Stimulated activated naive CD8-positive, alpha-beta T cell treated with anti-CD3 and anti-CD28 coated beads, Interleukin-15, Interleukin-2, amounts not matched to agents 100 ng/mL and 50 ng/mL, for 24 hours (primary cell): ENCODE measurements around the gene SEC24A.
A peak's percentile ranks its signal among the peaks of the same experiment; 100 is the strongest.
"Not testable (repeated sequence)": the region's sequence is repeated elsewhere in the genome, so short reads cannot be mapped to it uniquely, and the experiment has no call there.

Experiments
- H3K27ac Mint-ChIP-seq: one replicate; pipeline ENCODE4 v1.8.0; 2021; ENCODE audit warnings: mild to moderate bottlenecking, mixed read lengths
- H3K27me3 Mint-ChIP-seq: one replicate; pipeline ENCODE4 v1.8.0; 2021; ENCODE audit warnings: mixed read lengths
- H3K36me3 Mint-ChIP-seq: one replicate; pipeline ENCODE4 v1.8.0; 2021; ENCODE audit warnings: low read depth, mixed read lengths
- H3K4me1 Mint-ChIP-seq: one replicate; pipeline ENCODE4 v1.8.0; 2021; ENCODE audit warnings: low read depth, mixed read lengths
- H3K4me3 Mint-ChIP-seq: one replicate; pipeline ENCODE4 v1.8.0; 2021; ENCODE audit warnings: mild to moderate bottlenecking, mixed read lengths
- H3K9me3 Mint-ChIP-seq: one replicate; pipeline ENCODE4 v1.8.0; 2021; ENCODE audit warnings: mixed read lengths

Gene SEC24A

GRCh38 chr5:134635366-134635765 is 13.2 kb upstream of the SEC24A start:
- H3K4me3 Mint-ChIP-seq, H3K9me3 Mint-ChIP-seq, H3K36me3 Mint-ChIP-seq, H3K27ac Mint-ChIP-seq, H3K27me3 Mint-ChIP-seq: not testable (repeated sequence)
- peaks cover 15% of the 10 kb centered on the region for H3K4me1 Mint-ChIP-seq

- H3K27me3 Mint-ChIP-seq, result no peaks in the 10 kb centered on the region
- H3K36me3 Mint-ChIP-seq, result no peaks in the 10 kb centered on the region
- H3K27ac Mint-ChIP-seq, result no peak overlapping the region
- H3K4me1 Mint-ChIP-seq, result peaks cover 6% of the 10 kb centered on the region
- no peaks in the 10 kb centered on the region for H3K9me3 Mint-ChIP-seq
- no peak overlapping the region for H3K4me3 Mint-ChIP-seq
Measured at GRCh38 chr5:134637116-134637721, 11.4 kb upstream of the SEC24A start.

GRCh38 chr5:134638760-134639201 is 9.8 kb upstream of the SEC24A start:
- no peak overlapping the region for H3K27ac Mint-ChIP-seq
- no peaks in the 10 kb centered on the region for H3K27me3 Mint-ChIP-seq
- H3K36me3 Mint-ChIP-seq, result no peaks in the 10 kb centered on the region
- H3K4me1 Mint-ChIP-seq, result peaks cover 6% of the 10 kb centered on the region
- no peaks in the 10 kb centered on the region for H3K9me3 Mint-ChIP-seq
- no peak overlapping the region for H3K4me3 Mint-ChIP-seq

DNA sequence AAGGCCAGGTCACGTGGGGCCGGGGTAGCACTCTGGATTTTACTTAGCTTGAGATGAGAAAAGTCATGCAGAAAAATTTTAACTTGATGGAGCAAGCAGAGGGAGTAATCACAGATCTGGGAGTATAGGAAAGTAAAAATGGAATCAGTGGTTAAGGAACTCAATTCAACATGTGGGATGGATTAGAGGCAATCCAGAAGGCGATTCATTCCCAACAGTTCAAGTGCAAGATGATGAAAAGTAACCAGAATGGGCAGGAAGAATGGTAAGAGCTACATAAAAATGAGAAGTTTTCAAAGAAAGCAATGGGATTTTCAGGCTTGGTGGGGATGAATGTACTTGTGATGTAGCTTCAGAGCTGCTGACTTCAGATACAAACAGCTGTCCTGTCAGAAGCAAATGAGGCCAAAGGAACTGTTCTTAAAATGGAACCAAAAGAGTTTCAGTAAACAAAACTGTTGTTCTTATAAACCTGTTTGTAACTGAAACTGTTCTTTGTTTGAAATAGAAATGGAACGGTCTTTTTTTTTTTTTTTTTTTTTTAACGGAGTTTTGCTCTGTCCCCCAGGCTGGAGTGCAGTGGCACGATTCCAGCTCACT is 5.6 kb upstream of the SEC24A start:
- Mint-ChIP-seq H3K27me3 (no peaks in the 10 kb centered on the region), H3K9me3 (no peaks in the 10 kb centered on the region), H3K4me3 (no peak overlapping the region), H3K27ac (no peak overlapping the region), H3K36me3 (no peaks in the 10 kb centered on the region), H3K4me1 (peaks cover 12% of the 10 kb centered on the region)

DNA sequence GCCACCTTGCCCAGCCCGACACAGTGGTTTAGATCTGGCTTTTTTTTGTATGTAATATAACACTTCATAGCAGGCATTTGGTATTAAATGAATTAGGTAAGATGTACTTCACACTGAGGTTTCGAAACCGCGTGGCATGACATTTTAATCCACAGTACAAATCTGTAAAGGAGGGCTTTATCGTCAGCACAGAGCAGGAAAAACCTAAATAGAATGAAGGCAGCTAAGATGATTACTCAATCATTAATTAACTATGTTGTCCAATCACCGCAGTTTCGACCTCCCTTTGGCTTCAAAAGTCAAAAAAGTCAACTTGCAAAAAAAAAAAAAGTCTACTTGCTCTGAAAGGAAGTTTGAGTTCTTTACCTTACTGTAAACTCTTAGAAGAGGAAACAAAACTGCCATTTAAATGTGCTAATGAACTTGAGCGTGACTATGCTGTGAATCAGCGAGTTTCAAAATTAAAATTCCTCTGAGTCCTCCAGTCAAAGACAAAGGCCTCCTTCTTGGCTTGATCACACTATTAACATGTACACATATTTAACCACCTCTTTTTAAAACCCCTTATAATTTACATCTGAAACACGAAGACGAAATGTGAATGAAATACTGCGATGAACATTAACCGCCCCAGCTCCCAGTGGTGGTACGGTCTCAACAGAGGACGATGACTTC is 698 bp upstream of the SEC24A start:
- Mint-ChIP-seq H3K9me3 (no peaks in the 10 kb centered on the region), H3K4me3 (peak overlapping the region; percentile 89), H3K4me1 (peaks cover 40% of the 10 kb centered on the region), H3K27ac (peak overlapping the region; percentile 98), H3K27me3 (no peaks in the 10 kb centered on the region), H3K36me3 (peaks cover 3% of the 10 kb centered on the region)

GRCh38 chr5:134649163-134649835 is 714 bp downstream of the SEC24A start:
- Mint-ChIP-seq H3K4me1 (peaks cover 40% of the 10 kb centered on the region), H3K27me3 (no peaks in the 10 kb centered on the region), H3K4me3 (peak overlapping the region; percentile 89), H3K36me3 (peaks cover 3% of the 10 kb centered on the region), H3K27ac (peak overlapping the region; percentile 98), H3K9me3 (no peaks in the 10 kb centered on the region)

- peaks cover 37% of the 10 kb centered on the region for H3K4me1 Mint-ChIP-seq
- H3K36me3 Mint-ChIP-seq, H3K27me3 Mint-ChIP-seq, H3K9me3 Mint-ChIP-seq: not testable (repeated sequence)
- peak overlapping the region; percentile 58 for H3K27ac Mint-ChIP-seq
- peak overlapping the region; percentile 89 for H3K4me3 Mint-ChIP-seq
Measured at GRCh38 chr5:134650660-134651059, 2.1 kb downstream of the SEC24A start.

DNA sequence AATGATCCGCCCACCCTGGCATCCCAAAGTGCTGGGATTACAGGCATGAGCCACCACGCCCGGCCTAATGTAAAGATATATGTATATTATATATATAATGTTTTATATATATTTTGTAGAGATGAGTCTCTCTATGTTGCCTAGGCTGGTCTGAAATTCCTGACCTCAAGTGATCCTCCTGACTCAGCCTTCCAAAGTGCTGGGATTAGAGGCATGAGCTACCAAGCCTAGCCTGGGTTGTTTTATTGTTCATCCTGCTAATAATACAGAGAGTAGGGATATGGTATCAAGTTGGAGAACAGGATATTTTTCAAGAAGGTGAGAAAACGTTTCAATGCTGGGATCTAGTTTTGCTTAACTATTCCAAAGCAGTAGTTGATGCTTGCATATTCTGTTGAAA is 2.9 kb downstream of the SEC24A start:
- peaks cover 9% of the 10 kb centered on the region for H3K36me3 Mint-ChIP-seq
- no peaks in the 10 kb centered on the region for H3K27me3 Mint-ChIP-seq
- no peak overlapping the region for H3K4me3 Mint-ChIP-seq
- peak overlapping the region; percentile 63 for H3K27ac Mint-ChIP-seq
- H3K4me1 Mint-ChIP-seq, result peaks cover 34% of the 10 kb centered on the region
- H3K9me3 Mint-ChIP-seq, result no peaks in the 10 kb centered on the region

GRCh38 chr5:134656690-134657089 is 8.1 kb downstream of the SEC24A start:
- Mint-ChIP-seq H3K4me1 (peaks cover 14% of the 10 kb centered on the region), H3K27ac (no peak overlapping the region), H3K9me3 (no peaks in the 10 kb centered on the region)

GRCh38 chr5:134659456-134659855 is 10.9 kb downstream of the SEC24A start:
- peaks cover 29% of the 10 kb centered on the region for H3K36me3 Mint-ChIP-seq
- H3K9me3 Mint-ChIP-seq, result no peaks in the 10 kb centered on the region
- peaks cover 13% of the 10 kb centered on the region for H3K4me1 Mint-ChIP-seq
- no peak overlapping the region for H3K27ac Mint-ChIP-seq
- H3K4me3 Mint-ChIP-seq, result no peak overlapping the region
- H3K27me3 Mint-ChIP-seq, result no peaks in the 10 kb centered on the region

More at GRCh38 chr5:134656690-134657089, 8.1 kb downstream of the SEC24A start:
- Mint-ChIP-seq H3K27me3 (no peaks in the 10 kb centered on the region), H3K4me3 (no peak overlapping the region), H3K36me3 (peaks cover 19% of the 10 kb centered on the region)

DNA sequence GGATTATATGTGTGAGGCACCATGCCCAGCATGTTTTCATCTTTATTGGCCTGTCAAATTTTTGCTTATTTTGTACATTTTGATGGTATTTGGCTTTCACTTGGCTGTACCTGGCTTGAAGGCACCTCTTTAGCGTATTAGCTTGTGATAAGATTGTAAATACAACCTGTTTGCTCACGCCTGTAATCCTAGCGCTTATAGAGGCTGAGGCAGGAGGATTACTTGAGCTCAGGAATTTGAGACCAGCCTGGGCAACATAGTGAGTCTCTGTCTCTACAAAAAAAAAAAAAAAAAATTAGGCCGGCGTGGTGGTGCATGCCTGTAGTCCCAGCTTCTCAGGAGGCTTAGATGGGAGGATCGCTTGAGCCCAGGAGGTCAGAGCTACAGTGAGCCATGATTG is 11.3 kb downstream of the SEC24A start:
- peaks cover 13% of the 10 kb centered on the region for H3K4me1 Mint-ChIP-seq
- H3K9me3 Mint-ChIP-seq, result no peaks in the 10 kb centered on the region
- no peak overlapping the region for H3K27ac Mint-ChIP-seq
- peaks cover 29% of the 10 kb centered on the region for H3K36me3 Mint-ChIP-seq
- H3K27me3 Mint-ChIP-seq, result no peaks in the 10 kb centered on the region
- no peak overlapping the region for H3K4me3 Mint-ChIP-seq

DNA sequence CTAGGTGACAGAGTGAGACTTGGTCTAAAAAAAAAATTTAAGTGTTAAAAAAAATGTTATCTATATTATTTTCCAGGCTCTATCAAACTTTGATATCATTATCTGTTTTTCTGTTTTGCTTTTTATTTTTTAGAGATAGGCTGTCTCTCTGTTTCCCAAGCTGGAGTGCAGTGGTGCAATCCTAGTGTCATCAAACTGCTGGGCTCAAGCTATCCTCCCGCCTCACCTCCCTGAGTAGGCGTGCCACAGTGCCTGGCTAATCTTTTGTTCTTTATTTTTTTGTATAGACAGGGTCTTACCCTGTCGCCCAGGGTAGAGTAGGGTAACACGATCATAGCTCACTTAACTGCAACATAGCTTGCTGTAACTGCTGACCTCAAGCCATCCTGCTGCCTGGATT is 14.4 kb downstream of the SEC24A start:
- H3K4me1 Mint-ChIP-seq, result peaks cover 13% of the 10 kb centered on the region
- peaks cover 26% of the 10 kb centered on the region for H3K36me3 Mint-ChIP-seq
- H3K9me3 Mint-ChIP-seq, result no peaks in the 10 kb centered on the region
- no peak overlapping the region for H3K27ac Mint-ChIP-seq
- H3K4me3 Mint-ChIP-seq, result no peak overlapping the region
- no peaks in the 10 kb centered on the region for H3K27me3 Mint-ChIP-seq

DNA sequence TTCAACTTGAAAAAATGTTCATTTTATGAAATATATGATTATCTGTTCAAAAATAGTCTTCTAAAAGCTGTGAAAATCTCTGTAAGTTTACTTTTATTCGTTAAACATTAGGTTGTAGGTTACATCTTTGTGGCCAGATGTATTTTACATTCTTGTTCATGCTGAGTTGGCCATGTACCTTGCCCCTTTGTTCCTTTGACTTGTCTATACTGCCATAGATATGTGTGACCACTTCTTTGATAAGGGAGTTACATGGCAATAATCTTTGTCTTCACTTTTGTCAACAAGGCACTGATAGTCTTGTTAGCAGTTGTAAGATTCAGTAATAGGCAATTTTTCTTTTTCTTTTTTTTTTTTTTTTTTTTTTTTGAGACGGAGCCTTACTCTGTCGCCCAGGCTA is 15.9 kb downstream of the SEC24A start:
- Mint-ChIP-seq H3K9me3 (no peaks in the 10 kb centered on the region), H3K36me3 (peaks cover 26% of the 10 kb centered on the region), H3K27me3 (no peaks in the 10 kb centered on the region), H3K4me3 (no peak overlapping the region), H3K4me1 (no peaks in the 10 kb centered on the region), H3K27ac (no peak overlapping the region)

GRCh38 chr5:134673546-134673945 is 25.0 kb downstream of the SEC24A start:
- H3K4me3 Mint-ChIP-seq, H3K9me3 Mint-ChIP-seq, H3K4me1 Mint-ChIP-seq, H3K27ac Mint-ChIP-seq, H3K27me3 Mint-ChIP-seq: not testable (repeated sequence)
- H3K36me3 Mint-ChIP-seq, result peaks cover 23% of the 10 kb centered on the region

DNA sequence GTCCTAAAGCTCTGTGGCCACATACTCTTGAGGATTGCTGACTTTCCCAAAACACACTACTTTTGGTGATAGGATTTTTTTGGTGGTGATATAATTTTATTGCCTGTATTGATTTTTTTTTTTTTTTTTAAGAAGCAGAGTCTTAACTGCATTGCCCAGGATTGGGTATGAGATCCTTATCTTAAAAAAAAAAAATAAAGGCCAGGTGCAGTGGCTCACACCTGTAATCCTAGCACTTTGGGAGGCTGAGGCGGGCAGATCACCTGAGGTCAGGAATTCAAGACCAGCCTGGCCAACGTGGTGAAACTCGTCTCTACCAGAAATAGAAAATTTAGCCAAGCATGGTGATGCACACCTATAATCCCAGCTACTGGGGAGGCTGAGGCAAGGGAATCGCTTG is 28.8 kb downstream of the SEC24A start:
- H3K27me3 Mint-ChIP-seq, H3K9me3 Mint-ChIP-seq, H3K27ac Mint-ChIP-seq, H3K4me3 Mint-ChIP-seq, H3K4me1 Mint-ChIP-seq: not testable (repeated sequence)
- peaks cover 33% of the 10 kb centered on the region for H3K36me3 Mint-ChIP-seq
